Fibroblast of villous mesenchyme (primary cell): Measurements from ENCODE around the gene NAPG. TPM values are rescaled to one million over a fixed set of nuclear protein-coding genes. Genes with fewer than 3 reads are reported as not detected.

ENCODE experiments used
- DNase-seq: peaks from one replicate; pipeline ENCODE4 v3.0.0-alpha.2; 2010; ENCODE audit warnings: low read depth
- H3K4me3 ChIP-seq: 2 replicates; pipeline ENCODE4 v1.5.1; 2011; ENCODE audit warnings: low read depth, mild to moderate bottlenecking, low read length
- total RNA-seq: library from RNA; depleted of rRNA; stranded (reverse); fragments of >200 nt; gene quantifications from 2 replicates; pipeline ENCODE4 v1.2.3, GENCODE V29; 2012
- TF ChIP-seq, protein P1 (sequence below): IDR thresholded peaks from 2 replicates; pipeline ENCODE4 v1.5.1; 2012; ENCODE audit warnings: low read depth, mild to moderate bottlenecking, low read length; ENCODE audit not compliant: insufficient read depth

NAPG gene
- total RNA-seq = 50.6 and 67.8 TPM in 2 replicates

- H3K4me3 ChIP-seq = peak within 1 kb of the TSS; percentile 98
- TF ChIP-seq, protein P1, sequence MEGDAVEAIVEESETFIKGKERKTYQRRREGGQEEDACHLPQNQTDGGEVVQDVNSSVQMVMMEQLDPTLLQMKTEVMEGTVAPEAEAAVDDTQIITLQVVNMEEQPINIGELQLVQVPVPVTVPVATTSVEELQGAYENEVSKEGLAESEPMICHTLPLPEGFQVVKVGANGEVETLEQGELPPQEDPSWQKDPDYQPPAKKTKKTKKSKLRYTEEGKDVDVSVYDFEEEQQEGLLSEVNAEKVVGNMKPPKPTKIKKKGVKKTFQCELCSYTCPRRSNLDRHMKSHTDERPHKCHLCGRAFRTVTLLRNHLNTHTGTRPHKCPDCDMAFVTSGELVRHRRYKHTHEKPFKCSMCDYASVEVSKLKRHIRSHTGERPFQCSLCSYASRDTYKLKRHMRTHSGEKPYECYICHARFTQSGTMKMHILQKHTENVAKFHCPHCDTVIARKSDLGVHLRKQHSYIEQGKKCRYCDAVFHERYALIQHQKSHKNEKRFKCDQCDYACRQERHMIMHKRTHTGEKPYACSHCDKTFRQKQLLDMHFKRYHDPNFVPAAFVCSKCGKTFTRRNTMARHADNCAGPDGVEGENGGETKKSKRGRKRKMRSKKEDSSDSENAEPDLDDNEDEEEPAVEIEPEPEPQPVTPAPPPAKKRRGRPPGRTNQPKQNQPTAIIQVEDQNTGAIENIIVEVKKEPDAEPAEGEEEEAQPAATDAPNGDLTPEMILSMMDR = no peak
- DNase-seq = peak; percentile 94
Observed at GRCh38 chr18:10525697-10526560, at the start of gene NAPG. Gene NAPG (plus strand): TSS chr18:10526027. CDS start chr18:10526103, 76 bp downstream.

DNA sequence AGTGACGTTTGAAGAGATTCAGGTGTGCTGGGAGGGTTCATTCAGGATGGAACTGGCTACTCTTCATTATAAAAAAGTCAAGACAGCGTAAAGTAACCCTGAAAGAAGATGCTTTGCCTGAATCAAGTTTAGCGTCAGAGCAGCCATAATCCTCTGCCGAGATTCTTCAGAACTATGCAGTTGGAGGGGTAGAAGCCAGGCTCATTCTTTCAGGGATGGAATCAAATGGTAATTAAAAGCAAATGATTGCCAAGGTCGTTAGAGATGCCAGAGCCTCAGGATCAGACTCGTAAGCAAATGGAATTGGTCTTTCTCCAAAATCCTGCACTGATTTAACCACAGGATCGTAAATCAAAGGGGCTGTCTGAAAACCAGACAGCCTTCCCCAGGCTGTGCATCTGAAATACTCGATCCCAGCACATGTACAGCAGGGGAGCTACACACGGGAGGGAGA, 49.5 kb upstream of the NAPG start:
- DNase-seq = peak; percentile 53
- no peak overlapping the region for H3K4me3 ChIP-seq
- TF ChIP-seq, protein P1 = no peak

DNA sequence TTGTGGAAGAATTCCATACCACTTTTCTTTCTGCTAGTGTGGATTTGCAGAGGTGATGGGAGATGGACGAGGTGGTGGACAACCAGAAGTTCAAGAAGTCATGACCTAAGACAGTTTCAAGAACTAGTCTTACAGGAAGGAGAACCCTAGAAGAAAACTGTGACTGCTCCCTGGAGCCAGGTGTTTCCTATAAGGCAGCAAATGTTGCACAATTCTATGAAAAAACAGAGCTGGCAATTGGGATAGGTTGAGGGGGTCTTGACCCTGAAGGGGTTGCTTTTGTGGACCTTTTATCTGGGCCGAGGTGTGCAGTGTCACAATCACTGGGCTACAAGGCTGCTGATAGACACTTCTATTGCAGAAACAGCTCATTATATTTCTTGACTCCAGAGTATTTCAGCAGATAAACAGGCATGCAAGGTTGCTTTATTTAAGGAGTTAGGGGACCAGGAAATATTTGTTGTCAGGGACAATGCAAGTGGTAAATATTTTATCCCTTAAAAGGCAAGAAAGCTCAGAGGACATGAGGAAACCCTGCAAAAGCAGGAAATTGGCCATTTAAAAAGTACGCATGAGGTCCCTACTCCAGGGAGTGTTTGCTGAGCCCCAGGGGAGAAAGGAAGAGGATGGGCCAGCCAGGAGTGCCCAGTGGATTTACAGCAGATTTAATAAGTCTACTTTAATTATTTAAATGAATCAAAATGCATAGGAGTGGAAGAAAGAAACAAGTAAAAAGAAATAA, 48.5 kb upstream of the NAPG start:
- TF ChIP-seq, protein P1 = no peak
- DNase-seq = no peak
- no peak overlapping the region for H3K4me3 ChIP-seq

GRCh38 chr18:10477863-10478260, 48.0 kb upstream of the NAPG start:
- no peak for DNase-seq
- TF ChIP-seq, protein P1 = no peak
- H3K4me3 ChIP-seq = no peak overlapping the region

GRCh38 chr18:10481831-10482230, 44.0 kb upstream of the NAPG start:
- H3K4me3 ChIP-seq = no peak overlapping the region
- no peak for DNase-seq
- TF ChIP-seq, protein P1 = no peak

DNA sequence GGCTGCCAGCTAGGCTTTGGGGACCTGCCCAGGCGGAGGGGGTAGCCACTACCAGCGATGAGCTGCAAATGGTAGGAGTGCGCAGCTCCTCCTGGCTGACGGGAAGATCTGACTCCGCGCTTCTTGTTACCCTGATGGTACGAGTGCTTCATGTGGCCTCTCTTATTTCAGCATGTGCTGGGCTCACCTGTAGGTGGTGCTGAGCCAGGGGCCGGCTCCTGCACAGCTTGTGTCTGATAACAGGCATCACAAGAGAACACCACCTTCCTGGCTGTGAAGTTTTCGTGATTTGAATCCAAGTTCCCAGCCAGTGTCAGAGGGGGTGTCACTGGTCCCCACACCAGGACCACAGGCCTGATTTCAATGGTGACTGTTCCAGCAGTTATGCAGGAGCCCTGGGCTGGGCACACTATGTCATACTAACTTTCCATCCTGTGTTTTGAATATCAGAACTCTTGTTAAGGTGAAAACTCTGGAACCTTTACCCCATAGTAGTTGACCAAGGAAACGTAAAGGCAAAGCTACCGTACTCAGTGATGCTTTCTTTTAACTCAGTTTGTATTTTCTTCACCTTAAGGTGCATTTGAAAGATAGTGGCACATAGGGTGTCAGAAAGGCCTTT, 43.4 kb upstream of the NAPG start:
- TF ChIP-seq, protein P1 = no peak
- H3K4me3 ChIP-seq = no peak overlapping the region
- DNase-seq = no peak
